Measurements from ENCODE around the gene RNU7-1.

RNU7-1 gene

DNA sequence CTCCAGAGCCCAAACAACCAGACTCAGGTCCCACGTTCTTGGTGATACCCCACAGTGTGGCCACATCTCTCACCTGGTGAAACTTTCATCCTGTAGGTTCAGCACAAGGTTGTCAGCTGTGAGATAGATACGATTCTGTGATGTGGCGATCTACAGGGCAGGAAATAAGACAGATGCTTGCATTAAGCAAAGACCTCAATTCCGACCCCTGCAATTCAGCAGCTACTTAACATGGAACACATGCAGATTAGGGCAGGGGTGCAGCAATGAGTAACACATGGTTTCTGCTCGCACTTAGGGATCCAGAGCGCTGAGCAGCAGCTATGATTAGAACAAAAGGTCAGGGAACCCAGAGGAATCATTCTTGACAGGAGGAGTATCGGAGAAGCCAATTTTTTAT lies 22.7 kb downstream of the RNU7-1 start:
- DNase-seq = no peak

DNA sequence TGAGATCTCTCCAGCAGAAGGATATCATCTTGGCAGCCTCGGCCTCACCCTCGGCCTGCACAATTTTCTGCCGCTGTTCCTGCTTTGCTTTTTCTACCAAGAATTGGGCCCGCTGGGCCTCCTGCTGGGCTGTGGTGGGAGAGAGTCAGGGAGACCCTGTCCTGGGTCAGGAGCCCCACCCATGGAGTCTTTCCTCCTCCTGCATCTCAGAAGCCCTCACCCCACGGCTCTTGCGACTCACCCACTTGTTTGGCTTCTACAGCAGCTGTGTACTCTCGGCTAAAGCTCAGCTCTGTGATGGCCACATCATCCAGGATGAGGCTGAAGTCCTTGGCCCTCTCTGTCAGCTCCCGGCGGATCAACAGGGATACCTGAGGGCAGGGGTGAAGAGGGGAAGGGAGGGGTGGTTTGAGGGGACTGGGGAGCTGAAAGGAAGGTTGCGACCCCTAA lies 24.1 kb downstream of the RNU7-1 start:
- DNase-seq = no peak

DNA sequence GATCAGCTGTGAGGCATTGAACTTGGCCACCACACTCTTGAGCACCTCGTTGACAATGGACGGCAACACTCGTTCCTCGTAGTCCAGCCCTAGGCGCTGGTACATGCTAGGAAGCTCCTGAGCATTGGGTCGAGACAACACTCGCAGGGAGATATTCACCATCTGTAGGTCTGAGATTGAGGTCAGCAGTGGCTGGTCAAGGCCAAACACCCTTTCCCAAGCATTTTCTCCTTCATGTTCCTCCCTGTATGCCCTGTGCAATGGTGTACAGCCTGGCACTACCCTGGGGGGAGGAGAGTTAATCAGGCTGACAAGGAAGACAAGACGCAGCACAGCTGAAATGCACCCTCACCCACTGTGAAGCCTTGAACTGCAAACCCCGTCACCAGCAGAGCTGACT lies 24.8 kb downstream of the RNU7-1 start:
- no peak for DNase-seq

DNA sequence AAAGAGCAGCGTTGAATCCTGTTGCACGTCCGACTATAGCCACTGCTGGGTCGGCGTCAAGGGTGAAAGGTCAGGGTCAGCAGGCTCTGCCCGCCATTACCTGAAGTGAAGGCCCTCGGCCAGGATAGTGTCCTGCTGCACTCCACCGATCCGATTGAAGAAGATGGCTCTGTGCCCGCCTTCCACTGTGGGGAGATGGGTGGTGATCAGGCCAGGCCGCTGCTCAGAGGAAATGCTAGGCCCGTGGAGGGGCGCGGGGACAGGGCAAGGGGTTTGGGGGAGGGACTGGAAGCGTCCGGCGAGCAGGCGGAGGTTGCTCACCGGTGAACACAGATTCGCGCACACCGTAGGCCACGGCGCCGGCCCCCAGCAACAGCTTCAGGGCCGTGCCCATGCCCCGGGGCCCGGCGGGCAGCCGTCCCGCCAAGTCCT lies 26.5 kb downstream of the RNU7-1 start:
- DNase-seq = no peak

DNA sequence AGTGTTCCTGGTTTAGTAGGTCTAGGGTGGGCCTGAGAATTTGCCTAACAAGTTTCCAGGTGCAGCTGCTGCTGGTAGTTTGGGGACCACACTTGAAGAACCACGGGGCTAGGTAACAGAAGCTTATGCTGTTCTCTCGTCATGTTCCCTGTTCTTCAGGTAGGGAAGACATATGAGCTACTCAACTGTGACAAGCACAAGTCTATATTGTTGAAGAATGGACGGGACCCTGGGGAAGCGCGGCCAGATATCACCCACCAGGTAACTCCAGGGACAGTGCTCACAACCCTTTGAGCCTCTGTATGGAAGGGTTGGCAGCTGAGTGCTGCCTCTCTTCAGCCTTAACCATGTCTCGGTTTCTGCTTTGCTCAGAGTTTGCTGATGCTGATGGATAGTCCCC lies 30.6 kb downstream of the RNU7-1 start:
- DNase-seq = no peak

DNA sequence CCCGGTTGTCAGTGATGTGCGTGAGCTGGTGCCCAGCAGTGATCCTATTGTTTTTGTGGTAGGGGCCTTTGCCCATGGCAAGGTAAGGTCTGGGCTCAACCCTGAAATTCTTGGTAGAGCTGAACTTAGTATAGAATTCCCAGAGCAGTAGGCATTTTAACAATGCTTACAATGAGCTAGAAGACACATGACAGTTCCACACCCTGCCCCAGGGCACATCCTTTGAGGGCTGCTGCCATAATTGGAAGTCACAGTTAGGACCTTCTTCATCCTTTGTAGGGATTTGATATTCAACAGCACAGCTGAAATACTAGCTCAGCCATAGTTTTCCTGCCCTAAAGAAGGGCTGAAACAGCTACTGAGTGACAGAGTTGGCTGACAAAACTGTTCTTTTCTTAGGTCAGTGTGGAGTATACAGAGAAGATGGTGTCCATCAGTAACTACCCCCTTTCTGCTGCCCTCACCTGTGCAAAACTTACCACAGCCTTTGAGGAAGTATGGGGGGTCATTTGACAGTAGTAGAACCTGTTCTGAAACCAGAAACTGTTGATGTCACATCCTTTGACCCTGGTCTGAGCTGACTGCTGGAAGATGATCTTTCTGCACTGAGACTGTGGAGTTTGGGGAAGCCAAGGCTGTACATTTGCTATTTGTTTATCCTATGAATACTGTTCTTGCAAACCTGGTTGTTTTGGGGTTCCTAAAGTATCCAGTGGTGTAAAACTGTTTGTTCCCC lies 31.8 kb downstream of the RNU7-1 start:
- DNase-seq = no peak

DNA sequence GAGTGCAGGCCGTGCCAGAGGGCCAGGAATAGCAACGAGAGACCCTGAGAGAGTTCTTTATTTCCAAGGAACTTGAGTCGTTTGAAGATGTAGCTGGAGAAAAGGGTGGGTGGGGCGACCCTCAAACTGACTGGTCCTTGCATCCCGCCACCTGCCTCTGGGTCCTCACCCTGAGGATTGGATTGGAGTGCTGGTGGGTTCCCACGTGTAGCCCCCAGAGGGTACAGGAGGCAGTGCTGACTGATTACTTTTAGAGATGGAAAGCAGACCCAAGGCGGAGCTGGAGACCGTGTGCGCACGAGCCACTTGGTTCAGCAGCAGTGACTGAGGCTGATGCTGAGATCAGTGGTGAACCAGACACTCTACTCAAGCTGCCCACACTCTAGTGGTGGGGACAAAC lies 34.0 kb downstream of the RNU7-1 start:
- no peak for DNase-seq

GRCh38 chr12:6978188-6978587 lies 34.6 kb downstream of the RNU7-1 start:
- no peak for DNase-seq

DNA sequence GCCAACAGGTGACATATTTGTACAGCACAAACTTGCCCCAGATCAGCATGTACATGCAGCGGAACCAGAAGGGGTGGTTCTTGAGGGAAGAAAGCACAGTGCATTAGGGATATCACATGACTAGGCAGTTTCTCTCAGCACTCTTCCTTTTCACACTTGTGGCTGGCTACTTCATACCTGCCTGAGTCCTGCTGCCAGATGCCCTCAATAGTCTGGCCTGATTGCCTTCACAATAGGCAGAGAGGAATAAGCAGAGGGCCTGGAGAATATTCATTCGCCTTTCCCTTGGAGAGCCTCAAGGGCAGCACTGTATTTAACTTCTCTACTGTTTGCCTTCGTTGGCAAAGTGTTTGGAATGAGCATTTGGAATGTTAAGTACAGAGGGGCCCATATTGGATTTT lies 35.0 kb downstream of the RNU7-1 start:
- DNase-seq = no peak

- DNase-seq = no peak
Observed at GRCh38 chr12:6979021-6979420, 35.4 kb downstream of the RNU7-1 start.

- no peak for DNase-seq
Observed at GRCh38 chr12:6979453-6979852, 35.8 kb downstream of the RNU7-1 start.

GRCh38 chr12:6980075-6980474 lies 36.5 kb downstream of the RNU7-1 start:
- DNase-seq = no peak

GRCh38 chr12:6980740-6981139 lies 37.1 kb downstream of the RNU7-1 start:
- no peak for DNase-seq

- DNase-seq = no peak
Observed at GRCh38 chr12:6981152-6982052, 37.8 kb downstream of the RNU7-1 start.

DNA sequence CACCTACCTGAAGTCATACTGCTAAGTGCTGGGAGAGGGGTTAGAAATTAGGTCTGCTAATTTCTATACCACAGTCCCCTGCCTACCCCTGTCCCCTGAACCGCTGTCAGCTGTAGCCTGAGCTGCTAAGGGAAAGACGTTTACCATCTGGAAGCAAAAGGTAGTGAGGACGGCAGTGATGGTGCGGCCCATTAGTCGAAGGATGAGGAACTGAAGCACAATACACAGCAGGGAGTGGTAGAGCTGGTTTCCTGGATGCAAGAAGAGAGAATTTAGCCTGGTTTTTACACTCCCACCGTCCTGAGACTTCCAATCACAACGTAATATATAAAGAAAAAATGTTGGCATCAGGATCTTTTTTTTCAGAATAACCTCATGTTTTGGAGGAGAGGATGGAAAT lies 38.9 kb downstream of the RNU7-1 start:
- DNase-seq = no peak

DNA sequence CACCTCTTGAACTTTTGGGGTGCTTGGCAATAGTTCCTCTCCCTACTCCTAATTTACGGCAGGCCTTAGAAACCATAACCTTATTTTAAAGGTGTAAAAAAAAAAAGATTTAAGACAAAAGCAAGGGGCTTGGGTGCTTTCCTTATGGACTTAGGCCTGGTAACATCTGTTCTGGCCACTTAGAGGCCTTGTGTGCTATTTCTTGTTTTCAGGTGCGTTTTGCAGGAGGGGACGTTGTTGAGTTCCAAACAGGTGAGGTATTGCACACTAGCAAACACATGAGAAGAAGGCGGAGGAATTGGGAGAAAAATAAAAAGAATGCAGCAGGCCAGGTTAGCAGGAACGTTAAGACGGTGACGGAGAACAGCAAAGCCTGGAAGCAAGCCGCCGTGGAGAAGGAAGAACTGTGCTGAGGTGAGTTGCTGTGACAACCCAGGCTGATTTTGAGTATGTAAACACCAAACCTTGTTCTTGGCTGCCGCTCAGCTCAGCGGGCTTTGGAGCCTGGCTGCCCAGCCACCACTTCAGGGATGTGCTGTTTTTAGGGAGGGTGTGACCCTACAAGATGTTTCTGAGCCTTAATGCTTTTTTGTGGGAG lies 44.4 kb downstream of the RNU7-1 start:
- no peak for DNase-seq
